GM23248 (cell line): Measurements from ENCODE around the gene TRA2B. TPM values are rescaled to one million over a fixed set of nuclear protein-coding genes. Genes with fewer than 3 reads are reported as not detected.
"Not testable (repeated sequence)": the region's sequence is repeated elsewhere in the genome, so short reads cannot be mapped to it uniquely, and the experiment has no call there.

Experiments used
- DNase-seq: peaks from one replicate; pipeline ENCODE4 v3.0.0-alpha.2; 2015
- H2AFZ ChIP-seq: fragments of 200-600 bp; sonication (generic); 2 replicates; pipeline ENCODE4 v1.6.1; 2016; ENCODE audit warnings: antibody characterized with exemption
- H3F3A ChIP-seq: fragments of 200-600 bp; sonication (generic); 2 replicates; pipeline ENCODE4 v1.6.1; 2016; ENCODE audit warnings: mild to moderate bottlenecking, antibody characterized with exemption, mixed run types; ENCODE audit not compliant: insufficient read depth
- H3K27ac ChIP-seq: fragments of 200-600 bp; sonication (generic); 2 replicates; pipeline ENCODE4 v1.5.1; 2016; ENCODE audit warnings: mild to moderate bottlenecking
- H3K27me3 ChIP-seq: fragments of 200-600 bp; sonication (generic); replicated peaks from 2 replicates; pipeline ENCODE4 v1.6.1; 2016; ENCODE audit warnings: mild to moderate bottlenecking; ENCODE audit not compliant: insufficient read depth
- H3K36me3 ChIP-seq: fragments of 200-600 bp; sonication (generic); 2 replicates; pipeline ENCODE4 v1.6.1; 2016; ENCODE audit warnings: low read depth, mild to moderate bottlenecking
- H3K4me1 ChIP-seq: fragments of 200-600 bp; sonication (generic); 2 replicates; pipeline ENCODE4 v1.6.1; 2016; ENCODE audit warnings: mild to moderate bottlenecking; ENCODE audit not compliant: insufficient read depth
- H3K4me2 ChIP-seq: fragments of 200-600 bp; sonication (generic); one replicate; pipeline ENCODE4 v1.6.1; 2016; ENCODE audit warnings: mild to moderate bottlenecking; ENCODE audit not compliant: unreplicated experiment
- H3K4me3 ChIP-seq: fragments of 200-600 bp; sonication (generic); 2 replicates; pipeline ENCODE4 v1.5.1; 2016; ENCODE audit warnings: mild to moderate bottlenecking
- H3K79me2 ChIP-seq: fragments of 200-600 bp; sonication (generic); 2 replicates; pipeline ENCODE4 v1.6.1; 2016; ENCODE audit warnings: mild to moderate bottlenecking; ENCODE audit not compliant: insufficient read depth
- H3K9ac ChIP-seq: fragments of 200-600 bp; sonication (generic); 2 replicates; pipeline ENCODE4 v1.6.1; 2016; ENCODE audit warnings: mild to moderate bottlenecking
- H3K9me2 ChIP-seq: fragments of 200-600 bp; sonication (generic); 2 replicates; pipeline ENCODE4 v1.6.1; 2016; ENCODE audit warnings: mixed run types, mild to moderate bottlenecking, moderate library complexity; ENCODE audit not compliant: insufficient read depth
- H3K9me3 ChIP-seq: fragments of 200-600 bp; sonication (generic); one replicate; pipeline ENCODE4 v1.6.1; 2017; ENCODE audit warnings: low read depth
- H4K20me1 ChIP-seq: fragments of 200-600 bp; sonication (generic); 2 replicates; pipeline ENCODE4 v1.6.0; 2016; ENCODE audit not compliant: insufficient read depth
- EZH2 ChIP-seq: fragments of 200-600 bp; sonication (generic); IDR thresholded peaks from 2 replicates; pipeline ENCODE4 v1.6.1; 2018; ENCODE audit warnings: antibody characterized with exemption, mild to moderate bottlenecking; ENCODE audit not compliant: insufficient read depth, poor library complexity, severe bottlenecking
- EZH2phosphoT487 ChIP-seq: fragments of 200-600 bp; sonication (generic); IDR thresholded peaks from 2 replicates; pipeline ENCODE4 v1.6.1; 2018; ENCODE audit warnings: antibody characterized with exemption, moderate library complexity, mild to moderate bottlenecking, low read depth; ENCODE audit not compliant: insufficient read depth
- WGBS, 2 experiments: methylation state at CpG; one replicate each; pipeline ENCODE4 v1.1.6; 2015 to 2017; ENCODE audit warnings: low lambda C conversion rate in 2 of 2, low coverage in 1 of 2; ENCODE audit errors: missing lambda C conversion rate in 2 of 2; 5-methylcytosine and 5-hydroxymethylcytosine counted together
- in situ Hi-C: fragments of 300-500 bp; cut with MboI; formaldehyde crosslinking; loops from 2 replicates; pipeline ENCODE4 v1.15.0; 2020
- polyA plus RNA-seq: library from polyadenylated mRNA; unstranded; fragments of >200 nt; fragmentation: Nextera tagmentation; extraction: Ambion mirVana; gene quantifications from 2 replicates; pipeline ENCODE4 v1.2.1, GENCODE V29; 2016
- total RNA-seq: library from RNA; depleted of rRNA; stranded (reverse); fragments of >200 nt; shearing (Covaris generic); gene quantifications from 2 replicates; pipeline ENCODE4 v1.2.3, GENCODE V29; 2014

Gene TRA2B
- total and polyA plus RNA-seq, 2 experiments from 2014 or later: 111 to 138 TPM

DNA sequence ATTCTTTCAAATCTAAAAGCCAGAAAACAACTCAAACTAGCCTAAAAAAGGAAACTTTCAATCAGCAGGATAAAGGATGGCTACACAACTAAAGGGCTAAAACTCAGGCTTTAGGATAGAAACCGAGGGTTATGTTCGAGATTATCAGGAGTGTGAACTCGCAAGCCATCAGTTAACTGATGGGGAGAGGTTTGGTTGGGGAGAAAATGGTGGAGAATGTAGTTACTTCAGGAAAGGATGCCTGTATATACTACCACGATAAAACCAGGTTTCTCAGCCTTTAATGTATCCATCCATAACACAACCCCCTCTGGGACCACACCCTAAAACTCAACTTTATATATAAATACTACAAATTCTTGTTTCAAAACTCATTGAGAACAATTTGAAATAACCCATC, 22.2 kb downstream of the TRA2B start:
- H3K9me2 ChIP-seq: no peaks in the 10 kb centered on the region
- H3K4me3 ChIP-seq: no peak overlapping the region
- WGBS, 2 experiments: 95 to 99% methylated on average over 4 of the region's 4 CpGs
- no peak overlapping the region for H2AFZ ChIP-seq
- DNase-seq: no peak
- H3K27ac ChIP-seq: no peak overlapping the region
- no peaks in the 10 kb centered on the region for H3K4me1 ChIP-seq
- no peak overlapping the region for H3K9ac ChIP-seq
- TF ChIP-seq EZH2phosphoT487 (no peak), EZH2 (no peak)
- H3F3A ChIP-seq: peaks cover 82% of the 10 kb centered on the region
- H3K27me3 ChIP-seq: no peaks in the 10 kb centered on the region
- no peaks in the 10 kb centered on the region for H3K9me3 ChIP-seq
- H4K20me1 ChIP-seq: peaks cover 14% of the 10 kb centered on the region; the same call in 1 of the 2 replicates
- H3K4me2 ChIP-seq: no peak overlapping the region
- in situ Hi-C loops: no loop called here
- H3K79me2 ChIP-seq: peaks cover 63% of the 10 kb centered on the region
- H3K36me3 ChIP-seq: peaks cover 78% of the 10 kb centered on the region

- no peaks in the 10 kb centered on the region for H3K9me2 ChIP-seq
- H3K27ac ChIP-seq: no peak overlapping the region
- no peak overlapping the region for H3K4me3 ChIP-seq
- peaks cover 86% of the 10 kb centered on the region for H3F3A ChIP-seq
- no peaks in the 10 kb centered on the region for H3K4me1 ChIP-seq
- H2AFZ ChIP-seq: no peak overlapping the region
- TF ChIP-seq EZH2phosphoT487: no peak
- TF ChIP-seq EZH2: no peak
- no peaks in the 10 kb centered on the region for H3K9me3 ChIP-seq
- H3K36me3 ChIP-seq: peaks cover 72% of the 10 kb centered on the region
- in situ Hi-C loops: no loop called here
- 91 to 96% methylated on average over 6 of the region's 6 CpGs for WGBS, 2 experiments
- H3K27me3 ChIP-seq: no peaks in the 10 kb centered on the region
- H3K79me2 ChIP-seq: peaks cover 57% of the 10 kb centered on the region
- DNase-seq: no peak
- H4K20me1 ChIP-seq: peaks cover 14% of the 10 kb centered on the region; the same call in 1 of the 2 replicates
- H3K4me2 ChIP-seq: no peak overlapping the region
- H3K9ac ChIP-seq: no peak overlapping the region
Observed at GRCh38 chr3:185914911-185915629, 22.7 kb downstream of the TRA2B start.

DNA sequence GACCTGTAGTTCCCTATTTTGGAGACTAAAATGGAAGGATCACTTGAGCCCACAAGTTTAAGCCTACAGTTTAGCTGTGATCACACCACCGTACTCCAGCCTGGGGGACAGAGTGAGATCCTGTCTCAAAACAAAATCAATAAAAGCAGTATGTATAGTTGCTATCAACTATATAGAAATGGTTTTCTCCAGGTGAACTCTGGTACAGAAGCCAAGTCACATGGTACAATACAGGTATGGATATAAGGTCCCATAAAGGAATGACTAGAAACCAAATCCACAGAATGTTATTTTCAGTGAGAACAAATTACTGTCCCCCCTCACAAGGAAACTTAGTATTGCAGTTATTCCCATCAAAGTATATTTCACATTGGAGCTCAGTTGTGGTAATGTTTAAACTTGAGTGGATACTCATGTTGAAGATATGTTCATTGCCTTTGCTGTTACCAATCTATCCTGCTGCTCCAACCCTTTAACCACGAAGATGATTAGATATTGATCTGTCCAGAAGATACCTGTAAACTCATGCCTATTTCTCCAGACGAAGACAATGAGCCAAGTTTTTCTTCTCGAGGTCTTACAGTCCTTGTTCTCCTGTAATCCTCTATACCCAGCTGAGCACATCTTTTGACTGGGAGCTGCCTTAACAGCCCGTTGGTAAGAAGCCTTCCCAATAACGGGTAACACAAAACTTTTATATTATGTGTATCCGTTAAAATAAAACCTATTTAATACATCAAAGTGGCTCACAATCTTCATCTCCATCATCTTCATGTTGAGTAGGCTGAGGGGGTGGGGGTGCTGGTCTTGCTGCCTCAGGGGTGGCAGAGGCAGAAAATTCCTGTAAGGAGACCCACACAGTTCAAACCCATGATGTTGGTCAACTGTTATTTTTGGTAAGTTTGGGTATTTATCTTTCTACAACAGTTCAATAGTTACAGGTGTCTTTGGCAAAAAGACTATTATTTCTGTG, 24.6 kb downstream of the TRA2B start:
- H3K4me2 ChIP-seq: no peak overlapping the region
- no peak overlapping the region for H3K4me3 ChIP-seq
- H3K9ac ChIP-seq: no peak overlapping the region
- DNase-seq: no peak
- in situ Hi-C loops: no loop called here
- no peaks in the 10 kb centered on the region for H3K9me3 ChIP-seq
- no peak overlapping the region for H3K27ac ChIP-seq
- no peaks in the 10 kb centered on the region for H3K27me3 ChIP-seq
- no peaks in the 10 kb centered on the region for H3K4me1 ChIP-seq
- peaks cover 38% of the 10 kb centered on the region for H3K79me2 ChIP-seq
- 60 to 64% methylated on average over 7 of the region's 7 CpGs for WGBS, 2 experiments
- peaks cover 53% of the 10 kb centered on the region for H3K36me3 ChIP-seq
- H3K9me2 ChIP-seq: no peaks in the 10 kb centered on the region
- no peak overlapping the region for H2AFZ ChIP-seq
- no peak for TF ChIP-seq EZH2phosphoT487
- H4K20me1 ChIP-seq: peaks cover 14% of the 10 kb centered on the region; the same call in 1 of the 2 replicates
- H3F3A ChIP-seq: peaks cover 80% of the 10 kb centered on the region

DNA sequence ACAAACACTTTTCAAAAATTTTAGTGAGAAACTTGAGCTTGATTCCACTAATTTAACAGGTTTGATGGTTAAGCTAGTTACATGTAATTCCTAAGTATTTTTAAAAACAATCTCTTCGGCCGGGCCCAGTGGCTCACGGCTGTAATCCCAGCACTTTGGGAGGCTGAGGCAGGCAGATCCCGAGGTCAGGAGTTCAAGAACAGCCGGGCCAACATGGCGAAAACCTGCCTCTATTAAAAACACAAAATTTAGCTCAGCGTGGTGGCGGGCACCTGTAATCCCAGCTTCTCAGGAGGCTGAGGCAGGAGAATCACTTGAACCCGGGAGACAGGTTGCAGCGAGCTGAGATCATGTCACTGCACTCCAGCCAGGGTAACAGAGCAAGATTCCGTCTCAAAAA, 25.3 kb downstream of the TRA2B start:
- no peak for DNase-seq
- no peaks in the 10 kb centered on the region for H3K9me2 ChIP-seq
- TF ChIP-seq EZH2phosphoT487 (no peak), EZH2 (no peak)
- no peak overlapping the region for H3K27ac ChIP-seq
- H3K4me3 ChIP-seq: no peak overlapping the region
- H3K36me3 ChIP-seq: peaks cover 46% of the 10 kb centered on the region
- H3K4me2 ChIP-seq: no peak overlapping the region
- no peaks in the 10 kb centered on the region for H3K9me3 ChIP-seq
- peaks cover 80% of the 10 kb centered on the region for H3F3A ChIP-seq
- peaks cover 31% of the 10 kb centered on the region for H3K79me2 ChIP-seq
- peaks cover 5% of the 10 kb centered on the region for H3K4me1 ChIP-seq
- H2AFZ ChIP-seq: no peak overlapping the region
- WGBS, 2 experiments: 76 to 83% methylated on average over 11 of the region's 11 CpGs
- no peak overlapping the region for H3K9ac ChIP-seq
- H3K27me3 ChIP-seq: no peaks in the 10 kb centered on the region
- peaks cover 11% of the 10 kb centered on the region; the same call in 1 of the 2 replicates for H4K20me1 ChIP-seq
- in situ Hi-C loops: no loop called here

DNA sequence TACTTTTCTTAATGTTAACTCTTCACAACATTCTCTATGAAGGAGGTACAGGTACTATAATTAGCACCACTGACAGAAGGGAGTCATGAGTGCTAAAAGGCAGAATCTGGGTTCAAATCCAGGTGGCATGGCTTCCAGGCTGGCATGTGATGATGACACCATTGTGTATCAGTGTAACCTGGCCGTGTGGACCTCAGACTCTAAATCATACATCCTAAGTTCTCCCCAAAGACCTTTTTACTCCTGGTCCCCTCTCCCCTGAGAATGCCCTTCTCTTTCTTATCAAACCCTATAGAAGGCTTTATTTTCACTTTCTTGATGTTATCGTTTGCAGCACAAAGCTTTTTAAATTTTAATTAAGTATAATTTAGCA, 26.8 kb downstream of the TRA2B start:
- H3K27me3 ChIP-seq, H3K27ac ChIP-seq, H3K4me3 ChIP-seq, H3K9me3 ChIP-seq, H3K9ac ChIP-seq, H2AFZ ChIP-seq, in situ Hi-C loops, DNase-seq, H3K9me2 ChIP-seq, H4K20me1 ChIP-seq, H3K4me2 ChIP-seq, H3K4me1 ChIP-seq: not testable (repeated sequence)
- 51 to 57% methylated on average over 2 of the region's 2 CpGs for WGBS, 2 experiments
- Histone ChIP-seq H3F3A (peaks cover 66% of the 10 kb centered on the region), H3K79me2 (peaks cover 17% of the 10 kb centered on the region), H3K36me3 (peaks cover 32% of the 10 kb centered on the region)

DNA sequence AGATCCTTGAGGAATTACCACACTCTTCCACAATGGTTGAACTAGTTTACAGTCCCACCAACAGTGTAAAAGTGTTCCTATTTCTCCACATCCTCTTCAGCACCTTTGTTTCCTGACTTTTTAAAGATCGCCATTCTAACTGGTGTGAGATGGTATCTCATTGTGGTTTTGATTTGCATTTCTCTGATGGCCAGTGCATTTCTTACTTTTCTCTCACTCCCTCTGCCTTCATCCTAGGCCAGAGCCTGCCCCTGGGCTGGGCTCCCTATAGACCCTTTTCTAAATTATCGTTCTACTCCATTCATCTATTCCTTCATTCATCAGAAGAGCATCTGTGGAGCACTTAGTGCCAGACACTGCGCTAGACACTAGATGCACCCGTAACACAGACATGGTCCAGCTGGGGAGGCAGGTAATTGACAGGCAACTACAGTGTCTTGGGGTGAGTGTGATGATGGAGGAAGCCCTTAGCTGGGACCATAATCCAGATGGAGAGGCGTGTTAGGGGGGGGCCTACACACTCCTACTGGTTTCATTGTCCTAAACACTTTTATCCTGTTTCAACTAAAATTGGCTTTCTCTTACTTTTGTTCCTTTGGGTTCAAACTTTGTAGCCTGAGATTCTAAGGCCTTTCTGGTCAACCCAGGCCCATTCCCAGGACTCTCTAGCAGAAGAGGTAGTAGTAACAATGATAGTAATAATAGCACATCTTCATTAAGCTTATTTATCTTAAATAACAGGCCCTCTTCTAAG, 27.3 kb downstream of the TRA2B start:
- H4K20me1 ChIP-seq, H2AFZ ChIP-seq, H3K4me3 ChIP-seq, H3K9me3 ChIP-seq, DNase-seq, H3K27ac ChIP-seq, H3K4me2 ChIP-seq, in situ Hi-C loops, H3K4me1 ChIP-seq, H3K9ac ChIP-seq, H3K27me3 ChIP-seq, H3K9me2 ChIP-seq: not testable (repeated sequence)
- Histone ChIP-seq H3K79me2 (peaks cover 11% of the 10 kb centered on the region), H3F3A (peaks cover 63% of the 10 kb centered on the region), H3K36me3 (peaks cover 26% of the 10 kb centered on the region)
- WGBS, 2 experiments: 73 to 82% methylated on average over 5 of the region's 5 CpGs
